ENCODE data around the gene TMCO1. TPM values are rescaled to one million over a fixed set of nuclear protein-coding genes. Genes with fewer than 3 reads are reported as not detected.
A peak's percentile ranks its signal among the peaks of the same experiment; 100 is the strongest.
"Not testable (repeated sequence)": the region's sequence is repeated elsewhere in the genome, so short reads cannot be mapped to it uniquely, and the experiment has no call there.

TMCO1 gene
- total RNA-seq, 1 donor from 2014 or later = 102 TPM

DNA sequence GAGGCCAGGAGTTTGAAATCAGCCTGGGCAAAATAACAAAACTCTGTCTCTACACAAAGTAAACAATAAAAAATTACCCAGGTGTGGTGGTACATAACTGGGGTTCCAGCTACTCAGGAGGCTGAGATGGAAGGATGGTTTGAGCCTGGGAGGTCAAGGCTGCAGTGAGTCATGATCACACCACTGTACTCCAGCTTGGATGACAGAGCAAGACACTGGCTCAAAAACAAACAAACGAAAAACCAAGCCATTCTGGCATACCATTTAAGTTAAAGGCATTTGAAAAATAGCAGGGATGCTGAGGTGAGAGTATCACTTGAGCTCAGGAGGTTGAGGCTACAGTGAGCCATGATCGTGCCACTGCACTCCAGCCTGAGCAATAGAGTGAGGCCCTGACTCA lies 65.0 kb downstream of the TMCO1 start:
- peaks cover 20% of the 10 kb centered on the region for H3K27me3 Mint-ChIP-seq
- no peaks in the 10 kb centered on the region for H3K36me3 Mint-ChIP-seq (ENCODE audit: insufficient read depth)
- no peak overlapping the region for H3K27ac Mint-ChIP-seq
- DNase-seq (ENCODE audit: low spot score, unreplicated experiment) = no peak
- peaks cover 2% of the 10 kb centered on the region for H3K4me1 Mint-ChIP-seq (ENCODE audit: low read depth)
- H3K4me3 Mint-ChIP-seq (ENCODE audit: low read depth) = no peak overlapping the region
- no peak for TF ChIP-seq CTCF (IDR thresholded peaks at IDR 0.05; ENCODE audit: unreplicated experiment)
- H3K9me3 Mint-ChIP-seq (ENCODE audit: low read depth) = no peaks in the 10 kb centered on the region

- H3K4me3 Mint-ChIP-seq (ENCODE audit: low read depth); H3K36me3 Mint-ChIP-seq (ENCODE audit: insufficient read depth); H3K4me1 Mint-ChIP-seq (ENCODE audit: low read depth); H3K27ac Mint-ChIP-seq; H3K9me3 Mint-ChIP-seq (ENCODE audit: low read depth); DNase-seq (ENCODE audit: low spot score, unreplicated experiment): not testable (repeated sequence)
- H3K27me3 Mint-ChIP-seq = peaks cover 13% of the 10 kb centered on the region
These were observed 66.7 kb downstream of the TMCO1 start for GRCh38 chr1:165701922-165702321.

- peak overlapping the region; percentile 76 for H3K27ac Mint-ChIP-seq
- DNase-seq (ENCODE audit: low spot score, unreplicated experiment) = no peak
- no peaks in the 10 kb centered on the region for H3K36me3 Mint-ChIP-seq (ENCODE audit: insufficient read depth)
- H3K27me3 Mint-ChIP-seq = peaks cover 6% of the 10 kb centered on the region
- H3K9me3 Mint-ChIP-seq (ENCODE audit: low read depth) = no peaks in the 10 kb centered on the region
- peaks cover 8% of the 10 kb centered on the region for H3K4me1 Mint-ChIP-seq (ENCODE audit: low read depth)
- TF ChIP-seq CTCF (IDR thresholded peaks at IDR 0.05; ENCODE audit: unreplicated experiment) = no peak
- H3K4me3 Mint-ChIP-seq (ENCODE audit: low read depth) = peak overlapping the region; percentile 24
These were observed 69.1 kb downstream of the TMCO1 start for GRCh38 chr1:165699577-165699976.

- Mint-ChIP-seq H3K4me1 (ENCODE audit: low read depth) (peaks cover 8% of the 10 kb centered on the region), H3K27me3 (peaks cover 6% of the 10 kb centered on the region), H3K4me3 (ENCODE audit: low read depth) (peak overlapping the region; percentile 96), H3K36me3 (ENCODE audit: insufficient read depth) (peaks cover 1% of the 10 kb centered on the region), H3K9me3 (ENCODE audit: low read depth) (no peaks in the 10 kb centered on the region), H3K27ac (peak overlapping the region; percentile 95)
- TF ChIP-seq CTCF (IDR thresholded peaks at IDR 0.05; ENCODE audit: unreplicated experiment) = no peak
- DNase-seq (ENCODE audit: low spot score, unreplicated experiment) = no peak
These were observed 70.0 kb downstream of the TMCO1 start for GRCh38 chr1:165698761-165699052.

GRCh38 chr1:165697881-165698760 lies 70.5 kb downstream of the TMCO1 start, which contains the start of gene ALDH9A1:
TSS of gene ALDH9A1 (minus strand) at chr1:165698562. CDS start at chr1:165698558, 4 bp downstream.
- H3K4me1 Mint-ChIP-seq (ENCODE audit: low read depth) = peaks cover 8% of the 10 kb centered on the region

More at GRCh38 chr1:165697881-165698760, 70.5 kb downstream of the TMCO1 start, which contains the start of gene ALDH9A1:
- Mint-ChIP-seq H3K36me3 (ENCODE audit: insufficient read depth) (peaks cover 5% of the 10 kb centered on the region), H3K27ac (peak within 1 kb of the TSS; percentile 98), H3K9me3 (ENCODE audit: low read depth) (no peaks in the 10 kb centered on the region), H3K27me3 (peaks cover 6% of the 10 kb centered on the region), H3K4me3 (ENCODE audit: low read depth) (peak within 1 kb of the TSS; percentile 96)
- peak; percentile 58 for TF ChIP-seq CTCF (IDR thresholded peaks at IDR 0.05; ENCODE audit: unreplicated experiment)
- peak; percentile 77 for DNase-seq (ENCODE audit: low spot score, unreplicated experiment)

Data from progenitor cell of endocrine pancreas (in vitro differentiated cells).